GM12878 (cell line): Measurements from ENCODE around the gene C11orf91. TPM values are rescaled to one million over a fixed set of nuclear protein-coding genes. Genes with fewer than 3 reads are reported as not detected.

ENCODE experiments used
- ATAC-seq: fragments of 200-7000 bp; cut with Tn5 transposase; 3 replicates; pipeline ENCODE4 v1.9.1; 2020; ENCODE audit warnings: mild to moderate bottlenecking, moderate library complexity
- BruUV-seq: library from RNA; stranded (reverse); fragments of 400-500 nt; replicated peaks from 2 replicates; lab custom pipeline; 2021; lab: Mats Ljungman, UMichigan
- CTCF ChIA-PET: fragments of 300-600 bp; sonication (Branson Sonifier 250); formaldehyde crosslinking; extraction: SDS; loops from one replicate; lab custom pipeline; 2021; ENCODE audit warnings: inconsistent platforms; lab: Yijun Ruan, JAX
- POLR2A ChIA-PET: fragments of 350-600 bp; formaldehyde crosslinking; extraction: SDS; loops from one replicate; lab custom pipeline; 2021; ENCODE audit warnings: inconsistent platforms; lab: Charles Lee
- RAD21 ChIA-PET: fragments of 300-600 bp; sonication (Branson Sonifier 250); formaldehyde crosslinking; loops from one replicate; lab custom pipeline; 2023; ENCODE audit warnings: antibody characterized with exemption; ENCODE audit not compliant: unreplicated experiment; lab: Charles Lee
- SMC1A ChIA-PET: fragments of 300-600 bp; sonication (Branson Sonifier 250); formaldehyde crosslinking; loops from one replicate; lab custom pipeline; 2023; ENCODE audit not compliant: unreplicated experiment, uncharacterized antibody; lab: Charles Lee
- DNase-seq: peaks from one replicate; pipeline ENCODE4 v3.0.0-alpha.2; 2011; ENCODE audit warnings: low read depth, low spot score
- FAIRE-seq: peaks from 3 replicates; lab custom pipeline; 2011; peaks lifted over from hg19 to GRCh38; lab: Jason Lieb, UNC
- H2AFZ ChIP-seq: 2 replicates; pipeline ENCODE4 v1.6.0; 2011; ENCODE audit warnings: low read depth, low read length, control low read depth; ENCODE audit not compliant: control insufficient read depth
- H3K27ac ChIP-seq: 2 replicates; pipeline ENCODE4 v1.5.1; 2011; ENCODE audit warnings: control low read depth; ENCODE audit not compliant: control insufficient read depth, insufficient read depth
- H3K27me3 ChIP-seq, 2 experiments: replicated peaks in 1 of 2; 2 replicates each; pipeline versions ENCODE4 v1.6.0 to v1.6.1; 2011; ENCODE audit warnings: low read length in 1 of 2; ENCODE audit not compliant: control insufficient read depth in 2 of 2, insufficient read depth in 2 of 2
- H3K36me3 ChIP-seq, 2 experiments: 2 replicates each; pipeline ENCODE4 v1.5.1; 2011; ENCODE audit warnings: low read length in 1 of 2; ENCODE audit not compliant: control insufficient read depth in 2 of 2, insufficient read depth in 2 of 2
- H3K4me1 ChIP-seq: 2 replicates; pipeline ENCODE4 v1.6.1; 2011; ENCODE audit warnings: mild to moderate bottlenecking, low read length, moderate library complexity, mixed read lengths; ENCODE audit not compliant: control insufficient read depth, insufficient read depth
- H3K4me2 ChIP-seq: 2 replicates; pipeline ENCODE4 v1.6.0; 2011; ENCODE audit warnings: control low read depth; ENCODE audit not compliant: control insufficient read depth, insufficient read depth
- H3K4me3 ChIP-seq: fragments of 200-600 bp; sonication (generic); 2 replicates; pipeline ENCODE4 v1.5.1; 2016
- H3K79me2 ChIP-seq: 2 replicates; pipeline ENCODE4 v1.6.0; 2011; ENCODE audit warnings: low read length; ENCODE audit not compliant: control insufficient read depth, insufficient read depth
- H3K9ac ChIP-seq: 2 replicates; pipeline ENCODE4 v1.8.0; 2011; ENCODE audit warnings: low read length, control low read depth, mixed read lengths; ENCODE audit not compliant: control insufficient read depth, insufficient read depth
- H3K9me3 ChIP-seq: replicated peaks from 3 replicates; pipeline ENCODE4 v1.5.1; 2011; ENCODE audit warnings: mild to moderate bottlenecking, low read length; ENCODE audit not compliant: control insufficient read depth, insufficient read depth
- H4K20me1 ChIP-seq: 2 replicates; pipeline ENCODE4 v1.6.0; 2011; ENCODE audit not compliant: control insufficient read depth, insufficient read depth
- HDGF ChIP-seq: fragments of 450-650 bp; IDR thresholded peaks from 2 replicates; pipeline ENCODE4 v1.6.1; 2016; ENCODE audit warnings: antibody characterized with exemption
- JUND ChIP-seq: IDR thresholded peaks from 2 replicates; pipeline ENCODE4 v1.6.1; 2012; ENCODE audit warnings: low read depth, mild to moderate bottlenecking, low read length, improper control_type of control experiment, moderate library complexity
- LARP7 ChIP-seq: fragments of 450-650 bp; IDR thresholded peaks from 2 replicates; pipeline ENCODE4 v1.6.1; 2017; ENCODE audit warnings: mild to moderate bottlenecking
- MEF2B ChIP-seq: fragments of 450-650 bp; IDR thresholded peaks from 2 replicates; pipeline ENCODE4 v1.6.1; 2018; ENCODE audit warnings: mild to moderate bottlenecking, moderate library complexity; ENCODE audit not compliant: partially characterized antibody, poor library complexity, severe bottlenecking
- RFX5 ChIP-seq: IDR thresholded peaks from 2 replicates; pipeline ENCODE4 v1.6.1; 2011; ENCODE audit warnings: low read depth, low read length, improper control_type of control experiment
- ZBED1 ChIP-seq: IDR thresholded peaks from 2 replicates; pipeline ENCODE4 v1.6.1; 2016; ENCODE audit warnings: borderline replicate concordance
- WGBS: methylation state at CpG from one replicate; pipeline ENCODE4 v1.1.6; 2016; ENCODE audit warnings: low lambda C conversion rate; ENCODE audit not compliant: insufficient replicate concordance, insufficient coverage; ENCODE audit errors: missing lambda C conversion rate; 5-methylcytosine and 5-hydroxymethylcytosine counted together
- in situ Hi-C: fragments of 300-500 bp; cut with MboI; formaldehyde crosslinking; loops from 9 replicates; pipeline ENCODE4 v1.14.3; 2018; ENCODE audit warnings: mixed read lengths
- intact Hi-C: fragments of 100-400 bp; cut with micrococcal nuclease; formaldehyde crosslinking; loops from one replicate; pipeline ENCODE4 v1.14.2; 2022; ENCODE audit not compliant: unreplicated experiment
- polyA plus RNA-seq, 11 experiments: library from polyadenylated mRNA; depleted of rRNA in 4 of 11; unstranded in 6 of 11; stranded (reverse) in 5 of 11; fragments of >200 nt; fragmentation: Nextera tagmentation in 4 of 11; fragmentation: Illumina TruSeq in 1 of 11; extraction: Ambion mirVana in 4 of 11; extraction: Trizol in 1 of 11; gene quantifications; 1 replicate in 1 of 11; 2 replicates in 10 of 11; pipeline versions ENCODE4 v1.2.1 to v1.2.3, GENCODE V29; 2011 to 2016; ENCODE audit warnings: inconsistent platforms in 2 of 11, missing spikeins in 2 of 11, low read depth in 1 of 11
- total RNA-seq, 4 experiments: library from RNA; depleted of rRNA in 3 of 4; stranded (reverse); fragments of >200 nt in 3 of 4; fragmentation: Illumina TruSeq in 1 of 4; extraction: Trizol in 1 of 4; gene quantifications; 2 replicates each; pipeline versions ENCODE4 v1.2.1 to v1.2.3, GENCODE V29; 2013 to 2021

Gene C11orf91
- total and polyA plus RNA-seq, 10 of the 15 experiments (the other 5 are each of a cell fraction or from before 2014, with no cell fraction given), result not detected

DNA sequence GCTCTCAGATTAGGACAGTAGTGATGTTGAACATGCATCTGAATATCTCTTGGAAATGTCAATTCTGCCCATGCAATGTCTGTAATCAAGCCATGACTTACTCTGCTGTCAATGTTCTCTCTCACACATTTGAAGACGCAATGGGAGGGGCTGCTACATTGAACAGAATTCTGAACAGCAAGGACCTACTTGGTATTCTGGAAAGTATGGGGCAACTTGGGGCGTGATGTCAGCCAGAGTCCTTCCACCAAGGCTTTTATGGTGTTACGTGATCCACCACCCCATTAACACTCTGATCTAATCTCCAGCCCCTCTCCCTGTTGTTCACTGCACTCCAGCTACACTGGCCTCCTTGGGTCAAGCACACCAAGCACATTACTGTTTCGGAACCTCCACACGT lies 42.7 kb upstream of the C11orf91 start:
- Histone ChIP-seq H3K9me3 (no peaks in the 10 kb centered on the region), H3K4me1 (no peaks in the 10 kb centered on the region), H3K4me3 (no peak overlapping the region), H3K27ac (no peak overlapping the region), H2AFZ (no peak overlapping the region), H3K27me3 (no peaks in the 10 kb centered on the region), H3K9ac (no peak overlapping the region), H3K4me2 (no peak overlapping the region), H4K20me1 (no peaks in the 10 kb centered on the region), H3K36me3 (no peaks in the 10 kb centered on the region; a peak in 1 of 4 replicates), H3K79me2 (no peaks in the 10 kb centered on the region)
- DNase-seq (no peak), ATAC-seq (no peak), FAIRE-seq (no peak)
- TF ChIP-seq HDGF (no peak), JUND (no peak), MEF2B (no peak), LARP7 (no peak), RFX5 (no peak), ZBED1 (no peak)
- ChIA-PET POLR2A (interaction anchor here (1.3 kb wide), 1 partner anchor 27 kb away, joined by 6 read pairs; no protein-coding TSS in a partner anchor), SMC1A (interaction anchor here (0.9 to 3.9 kb wide), 20 partner anchors 8 to 463 kb away, joined by 3 to 153 read pairs (median 8); no protein-coding TSS in a partner anchor), CTCF (interaction anchor here (0.6 to 7.8 kb wide), 30 partner anchors 9 to 577 kb away, joined by 3 to 276 read pairs (median 7); no protein-coding TSS in a partner anchor), RAD21 (interaction anchor here (1.0 to 4.2 kb wide), 14 partner anchors 10 to 396 kb away, joined by 3 to 158 read pairs (median 12); no protein-coding TSS in a partner anchor)
- 73% methylated on average over 5 of the region's 5 CpGs for WGBS
- no TSS peak for BruUV-seq
- in situ Hi-C loops (no loop called here), intact Hi-C loops (loop anchor here (2.0 kb wide), 2 partner anchors 200 to 380 kb away; no protein-coding TSS in a partner anchor)
